A549 (cell line): Measurements from ENCODE around the gene UTP3. TPM values are rescaled to one million over a fixed set of nuclear protein-coding genes. Genes with fewer than 3 reads are reported as not detected.
"Not testable (repeated sequence)": the region's sequence is repeated elsewhere in the genome, so short reads cannot be mapped to it uniquely, and the experiment has no call there.

Source experiments
- ATAC-seq, 2 experiments: fragments of 200-7000 bp in 1 of 2; fragments of >200 bp in 1 of 2; cut with Nextera tagmentation in 1 of 2; cut with Tn5 transposase in 1 of 2; 3 replicates each; pipeline versions ENCODE4 v1.8.0 to v1.9.1; 2018 to 2020; ENCODE audit warnings: mild to moderate bottlenecking in 1 of 2, moderate library complexity in 1 of 2
- CTCF ChIA-PET: fragments of 300-600 bp; sonication (Branson Sonifier 250); formaldehyde crosslinking; extraction: SDS; loops from one replicate; lab custom pipeline; 2021; ENCODE audit warnings: antibody characterized with exemption, inconsistent platforms; lab: Yijun Ruan, JAX
- POLR2A ChIA-PET: fragments of 350-600 bp; formaldehyde crosslinking; extraction: SDS; loops from one replicate; lab custom pipeline; 2021; ENCODE audit warnings: antibody characterized with exemption, inconsistent platforms; lab: Yijun Ruan, JAX
- DNase-seq, 2 experiments: peaks; one replicate each; pipeline versions ENCODE4 v3.0.0 to v3.0.0-alpha.2; 2011 to 2016; ENCODE audit warnings: low read depth in 1 of 2, low spot score in 1 of 2
- FAIRE-seq: peaks from 2 replicates; lab custom pipeline; 2011; peaks lifted over from hg19 to GRCh38; lab: Jason Lieb, UNC
- H3K27ac ChIP-seq, 2 experiments: fragments of >200 bp; sonication (Bioruptor Twin); formaldehyde crosslinking; 3 replicates each; pipeline ENCODE4 v1.5.1; 2016 to 2017
- H3K4me1 ChIP-seq: fragments of >200 bp; sonication (Bioruptor Twin); formaldehyde crosslinking; 3 replicates; pipeline ENCODE4 v1.6.1; 2016
- H3K4me2 ChIP-seq: fragments of >200 bp; sonication (Bioruptor Twin); formaldehyde crosslinking; 3 replicates; pipeline ENCODE4 v1.6.1; 2016
- H3K4me3 ChIP-seq: fragments of >200 bp; sonication (Bioruptor Twin); formaldehyde crosslinking; 3 replicates; pipeline ENCODE4 v1.5.1; 2016
- H3K9me3 ChIP-seq: fragments of >200 bp; sonication (Bioruptor Twin); formaldehyde crosslinking; 3 replicates; pipeline ENCODE4 v1.6.1; 2016
- BHLHE40 ChIP-seq: IDR thresholded peaks from 2 replicates; pipeline ENCODE4 v1.6.1; 2012; ENCODE audit warnings: low read depth, low read length, inconsistent platforms
- CBX2 ChIP-seq: fragments of 200-600 bp; sonication (generic); IDR thresholded peaks from 2 replicates; pipeline ENCODE4 v1.6.1; 2016; ENCODE audit warnings: low read depth, mild to moderate bottlenecking, borderline replicate concordance
- CEBPB ChIP-seq, 2 experiments: fragments of >200 bp in 1 of 2; sonication (Bioruptor Twin) in 1 of 2; formaldehyde crosslinking in 1 of 2; IDR thresholded peaks; 2 replicates each; pipeline ENCODE4 v1.6.1; 2012 to 2016
- CHD4 ChIP-seq: fragments of 200-600 bp; sonication (generic); IDR thresholded peaks from 2 replicates; pipeline ENCODE4 v1.6.1; 2016; ENCODE audit warnings: antibody characterized with exemption, mild to moderate bottlenecking, borderline replicate concordance
- ESRRA ChIP-seq: fragments of 150-350 bp; IDR thresholded peaks from 2 replicates; pipeline ENCODE4 v1.6.1; 2014; ENCODE audit warnings: mild to moderate bottlenecking, low read length, borderline replicate concordance
- FOSB ChIP-seq: fragments of 250-450 bp; sonication (Bioruptor Pico); IDR thresholded peaks from 2 replicates; pipeline ENCODE4 v1.5.0; 2020; ENCODE audit warnings: mild to moderate bottlenecking, moderate library complexity
- HDAC2 ChIP-seq: fragments of 200-600 bp; sonication (generic); IDR thresholded peaks from 2 replicates; pipeline ENCODE4 v1.6.1; 2016
- HEYL ChIP-seq: fragments of 250-450 bp; sonication (Bioruptor Pico); IDR thresholded peaks from 2 replicates; pipeline ENCODE4 v1.8.0; 2021; ENCODE audit warnings: mild to moderate bottlenecking, moderate library complexity
- HOXA7 ChIP-seq: fragments of 250-450 bp; sonication (Bioruptor Pico); IDR thresholded peaks from 2 replicates; pipeline ENCODE4 v1.5.0; 2020; ENCODE audit warnings: mild to moderate bottlenecking, moderate library complexity
- HOXB13 ChIP-seq: fragments of 250-450 bp; sonication (Bioruptor Pico); IDR thresholded peaks from 2 replicates; pipeline ENCODE4 v1.5.0; 2020; ENCODE audit warnings: low read depth, mild to moderate bottlenecking, moderate library complexity
- HOXB5 ChIP-seq: fragments of 250-450 bp; sonication (Bioruptor Pico); IDR thresholded peaks from 2 replicates; pipeline ENCODE4 v1.5.0; 2020; ENCODE audit warnings: mild to moderate bottlenecking, moderate library complexity
- JUN ChIP-seq, 2 experiments: fragments of >200 bp; sonication (Bioruptor Twin); formaldehyde crosslinking; IDR thresholded peaks; 2 replicates in 1 of 2; 3 replicates in 1 of 2; pipeline ENCODE4 v1.6.1; 2016 to 2017
- KDM5A ChIP-seq: fragments of 200-600 bp; sonication (generic); IDR thresholded peaks from 2 replicates; pipeline ENCODE4 v1.6.1; 2016; ENCODE audit warnings: antibody characterized with exemption, mild to moderate bottlenecking
- MAFK ChIP-seq: fragments of 450-650 bp; IDR thresholded peaks from 2 replicates; pipeline ENCODE4 v1.6.1; 2014; ENCODE audit not compliant: partially characterized antibody
- NR3C1 ChIP-seq: fragments of >200 bp; sonication (Bioruptor Twin); formaldehyde crosslinking; IDR thresholded peaks from 3 replicates; pipeline ENCODE4 v1.6.1; 2017
- POLR2A ChIP-seq: IDR thresholded peaks from 2 replicates; pipeline ENCODE4 v1.6.1; 2012; ENCODE audit warnings: mild to moderate bottlenecking, low read length
- RAD21 ChIP-seq, 2 experiments: fragments of >200 bp in 1 of 2; sonication (Bioruptor Twin) in 1 of 2; formaldehyde crosslinking in 1 of 2; IDR thresholded peaks in 1 of 2; conservative IDR thresholded peaks in 1 of 2; 2 replicates in 1 of 2; 3 replicates in 1 of 2; pipeline ENCODE4 v1.6.1; 2012 to 2018; ENCODE audit warnings: inconsistent platforms in 1 of 2
- RCOR1 ChIP-seq: fragments of 150-350 bp; IDR thresholded peaks from 2 replicates; pipeline ENCODE4 v1.6.1; 2014; ENCODE audit warnings: antibody characterized with exemption, low read length, low read depth
- TFCP2L1 ChIP-seq: fragments of 250-450 bp; sonication (Bioruptor Pico); IDR thresholded peaks from 2 replicates; pipeline ENCODE4 v1.5.0; 2021; ENCODE audit warnings: mild to moderate bottlenecking
- TP53 ChIP-seq: fragments of 250-450 bp; sonication (Bioruptor Pico); IDR thresholded peaks from 2 replicates; pipeline ENCODE4 v1.5.0; 2021; ENCODE audit warnings: mild to moderate bottlenecking, moderate library complexity
- ZC3H11A ChIP-seq: fragments of 450-650 bp; IDR thresholded peaks from 2 replicates; pipeline ENCODE4 v1.6.1; 2014; ENCODE audit warnings: antibody characterized with exemption, mild to moderate bottlenecking
- ZFP36 ChIP-seq: fragments of 450-650 bp; IDR thresholded peaks from 2 replicates; pipeline ENCODE4 v1.6.1; 2014; ENCODE audit warnings: borderline replicate concordance; ENCODE audit not compliant: partially characterized antibody
- ZNF302 ChIP-seq: fragments of 250-450 bp; sonication (Bioruptor Pico); IDR thresholded peaks from 2 replicates; pipeline ENCODE4 v1.9.0; 2021; ENCODE audit warnings: inconsistent platforms, mild to moderate bottlenecking, moderate library complexity
- ZSCAN20 ChIP-seq: fragments of 250-450 bp; sonication (Bioruptor Pico); IDR thresholded peaks from 2 replicates; pipeline ENCODE4 v1.8.0; 2022; ENCODE audit warnings: mild to moderate bottlenecking, moderate library complexity
- WGBS: methylation state at CpG from one replicate; pipeline ENCODE4 v1.1.6; 2017; ENCODE audit errors: missing lambda C conversion rate; 5-methylcytosine and 5-hydroxymethylcytosine counted together
- polyA plus RNA-seq, 4 experiments: library from polyadenylated mRNA; depleted of rRNA in 3 of 4; stranded (reverse); fragments of >200 nt; fragmentation: RNase III in 1 of 4; extraction: RNeasy Plus Mini Kit Qiagen cat#74134 plus additional on column Dnase treatment in 1 of 4; gene quantifications; 2 replicates in 3 of 4; 3 replicates in 1 of 4; pipeline ENCODE4 v1.2.3, GENCODE V29; 2011 to 2017
- TF ChIP-seq, protein P1 (sequence below): fragments of 450-650 bp; IDR thresholded peaks from 2 replicates; pipeline ENCODE4 v1.6.1; 2014; ENCODE audit warnings: antibody characterized with exemption
- TF ChIP-seq, protein P2 (sequence below): fragments of 250-450 bp; sonication (Bioruptor Pico); IDR thresholded peaks from 2 replicates; pipeline ENCODE4 v1.5.0; 2020; ENCODE audit warnings: low read depth, mild to moderate bottlenecking, moderate library complexity
- TF ChIP-seq, protein P3 (sequence below): fragments of >200 bp; sonication (Bioruptor Twin); formaldehyde crosslinking; IDR thresholded peaks from 3 replicates; pipeline ENCODE4 v1.5.1; 2016
- TF ChIP-seq, protein P4 (sequence below): fragments of 250-450 bp; sonication (Bioruptor Pico); IDR thresholded peaks from 2 replicates; pipeline ENCODE4 v1.5.0; 2021; ENCODE audit warnings: mild to moderate bottlenecking, moderate library complexity, borderline replicate concordance
- TF ChIP-seq, protein P5 (sequence below): fragments of >200 bp; sonication (Bioruptor Twin); formaldehyde crosslinking; IDR thresholded peaks from 3 replicates; pipeline ENCODE4 v1.6.1; 2016

The UTP3 gene
- polyA plus RNA-seq, 2 of the 4 experiments (the other 2 are of a cell fraction): 24.8 to 44.6 TPM

DNA sequence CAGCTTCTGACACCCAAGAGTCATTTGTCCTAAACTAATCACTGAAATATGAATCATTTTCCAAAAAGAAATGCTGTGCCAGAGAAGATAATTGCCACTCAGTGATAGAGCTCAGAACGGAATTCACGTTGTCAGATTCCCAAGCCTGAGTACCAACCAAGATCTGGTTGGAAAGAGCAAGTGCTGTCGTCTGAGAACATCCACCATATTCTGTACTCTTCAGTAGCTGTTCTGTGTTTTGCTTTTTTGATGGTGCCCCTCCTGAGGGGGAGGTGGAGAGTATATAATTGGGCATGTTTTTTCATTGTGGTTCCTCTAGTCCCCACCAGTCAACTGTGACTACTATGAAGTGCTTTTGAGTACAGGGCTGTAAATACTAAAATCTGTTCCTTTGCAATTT lies 46.6 kb downstream of the UTP3 start:
- POLR2A ChIA-PET: interaction anchor here (0.6 to 1.6 kb wide), 2 partner anchors 30 to 46 kb away, joined by 3 to 8 read pairs; no protein-coding TSS in a partner anchor
- peak overlapping the region; percentile 25; the same call in 2 of the 3 replicates for H3K4me3 ChIP-seq
- TF ChIP-seq FOSB: no peak
- TF ChIP-seq, protein P1, sequence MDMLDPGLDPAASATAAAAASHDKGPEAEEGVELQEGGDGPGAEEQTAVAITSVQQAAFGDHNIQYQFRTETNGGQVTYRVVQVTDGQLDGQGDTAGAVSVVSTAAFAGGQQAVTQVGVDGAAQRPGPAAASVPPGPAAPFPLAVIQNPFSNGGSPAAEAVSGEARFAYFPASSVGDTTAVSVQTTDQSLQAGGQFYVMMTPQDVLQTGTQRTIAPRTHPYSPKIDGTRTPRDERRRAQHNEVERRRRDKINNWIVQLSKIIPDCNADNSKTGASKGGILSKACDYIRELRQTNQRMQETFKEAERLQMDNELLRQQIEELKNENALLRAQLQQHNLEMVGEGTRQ: no peak
- TF ChIP-seq POLR2A: no peak
- TF ChIP-seq, protein P2, sequence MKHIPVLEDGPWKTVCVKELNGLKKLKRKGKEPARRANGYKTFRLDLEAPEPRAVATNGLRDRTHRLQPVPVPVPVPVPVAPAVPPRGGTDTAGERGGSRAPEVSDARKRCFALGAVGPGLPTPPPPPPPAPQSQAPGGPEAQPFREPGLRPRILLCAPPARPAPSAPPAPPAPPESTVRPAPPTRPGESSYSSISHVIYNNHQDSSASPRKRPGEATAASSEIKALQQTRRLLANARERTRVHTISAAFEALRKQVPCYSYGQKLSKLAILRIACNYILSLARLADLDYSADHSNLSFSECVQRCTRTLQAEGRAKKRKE (CRISPR knock-in tag): no peak
- no peak for TF ChIP-seq HEYL (CRISPR knock-in tag)
- TF ChIP-seq ZNF302 (CRISPR knock-in tag): no peak
- TF ChIP-seq TP53 (CRISPR knock-in tag): no peak
- TF ChIP-seq CEBPB (IDR thresholded peaks at IDR 0.05): no peak
- no peak for TF ChIP-seq TFCP2L1 (CRISPR knock-in tag)
- TF ChIP-seq MAFK: no peak
- TF ChIP-seq KDM5A: no peak
- no peak for TF ChIP-seq HOXB5 (CRISPR knock-in tag)
- no peak for TF ChIP-seq HDAC2
- no peak for TF ChIP-seq ZFP36
- TF ChIP-seq BHLHE40: no peak
- TF ChIP-seq NR3C1: no peak
- TF ChIP-seq RCOR1: no peak
- TF ChIP-seq, all 56 proteins: peak for 0
- peak overlapping the region; percentile 81 for H3K4me2 ChIP-seq
- H3K27ac ChIP-seq: peak overlapping the region; percentile 13 to 78; a peak in 4 of 6 replicates
- WGBS: 70% methylated on average over 3 of the region's 3 CpGs
- H3K4me1 ChIP-seq: peaks cover 27% of the 10 kb centered on the region
- DNase-seq (no peak), ATAC-seq (peak; percentile 62 to 63; a peak in 5 of 6 replicates), FAIRE-seq (no peak)
- CTCF ChIA-PET: interaction anchor here (0.7 to 1.4 kb wide), 4 partner anchors 9 to 16 kb away, joined by 3 to 4 read pairs (median 3); no protein-coding TSS in a partner anchor
- H3K9me3 ChIP-seq: no peaks in the 10 kb centered on the region

DNA sequence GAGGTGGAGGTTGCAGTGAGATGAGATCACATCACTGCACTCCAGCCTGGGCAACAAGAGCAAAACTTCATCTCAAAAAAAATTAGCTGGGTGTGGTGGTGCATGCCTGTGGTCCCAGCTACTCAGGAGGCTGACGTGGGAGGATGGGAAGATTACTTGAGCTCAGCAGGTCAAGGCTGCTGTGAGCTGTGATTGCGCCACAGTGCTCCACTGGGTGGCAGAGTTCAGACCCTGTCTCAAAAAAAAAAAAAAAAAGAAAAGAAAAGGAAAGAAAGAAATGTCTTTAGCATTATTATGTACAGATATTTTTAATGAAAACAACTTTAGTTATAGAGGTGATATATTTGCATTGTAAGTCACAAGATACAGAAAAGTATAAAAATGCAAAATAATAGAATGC lies 47.6 kb downstream of the UTP3 start:
- POLR2A ChIA-PET, H3K27ac ChIP-seq, H3K4me3 ChIP-seq, FAIRE-seq, H3K4me2 ChIP-seq, H3K9me3 ChIP-seq: not testable (repeated sequence)
- TF ChIP-seq CEBPB (IDR thresholded peaks at IDR 0.05): peak; percentile 43 to 80; a peak in 3 of 4 replicates
- 0 out of 5 replicates have a peak, but pooled peaks of 1 of the 2 experiments have one; percentile 2 for TF ChIP-seq RAD21 (conservative IDR thresholded peaks at IDR 0.05 in 1 of 2, IDR thresholded peaks at IDR 0.05 in 1 of 2)
- TF ChIP-seq, protein P3, sequence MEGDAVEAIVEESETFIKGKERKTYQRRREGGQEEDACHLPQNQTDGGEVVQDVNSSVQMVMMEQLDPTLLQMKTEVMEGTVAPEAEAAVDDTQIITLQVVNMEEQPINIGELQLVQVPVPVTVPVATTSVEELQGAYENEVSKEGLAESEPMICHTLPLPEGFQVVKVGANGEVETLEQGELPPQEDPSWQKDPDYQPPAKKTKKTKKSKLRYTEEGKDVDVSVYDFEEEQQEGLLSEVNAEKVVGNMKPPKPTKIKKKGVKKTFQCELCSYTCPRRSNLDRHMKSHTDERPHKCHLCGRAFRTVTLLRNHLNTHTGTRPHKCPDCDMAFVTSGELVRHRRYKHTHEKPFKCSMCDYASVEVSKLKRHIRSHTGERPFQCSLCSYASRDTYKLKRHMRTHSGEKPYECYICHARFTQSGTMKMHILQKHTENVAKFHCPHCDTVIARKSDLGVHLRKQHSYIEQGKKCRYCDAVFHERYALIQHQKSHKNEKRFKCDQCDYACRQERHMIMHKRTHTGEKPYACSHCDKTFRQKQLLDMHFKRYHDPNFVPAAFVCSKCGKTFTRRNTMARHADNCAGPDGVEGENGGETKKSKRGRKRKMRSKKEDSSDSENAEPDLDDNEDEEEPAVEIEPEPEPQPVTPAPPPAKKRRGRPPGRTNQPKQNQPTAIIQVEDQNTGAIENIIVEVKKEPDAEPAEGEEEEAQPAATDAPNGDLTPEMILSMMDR: peak; percentile 21; the same call in 2 of the 3 replicates
- peak in 1 of 2 experiments; percentile 75; a peak in 2 of 6 replicates for ATAC-seq
- H3K4me1 ChIP-seq: peaks cover 27% of the 10 kb centered on the region
- CTCF ChIA-PET: interaction anchor here (0.9 to 1.2 kb wide), 3 partner anchors 10 to 25 kb away, joined by 3 to 4 read pairs (median 3); no protein-coding TSS in a partner anchor
- DNase-seq: peak in 1 of 2 experiments; percentile 39
- 56% methylated on average over 2 of the region's 2 CpGs for WGBS

DNA sequence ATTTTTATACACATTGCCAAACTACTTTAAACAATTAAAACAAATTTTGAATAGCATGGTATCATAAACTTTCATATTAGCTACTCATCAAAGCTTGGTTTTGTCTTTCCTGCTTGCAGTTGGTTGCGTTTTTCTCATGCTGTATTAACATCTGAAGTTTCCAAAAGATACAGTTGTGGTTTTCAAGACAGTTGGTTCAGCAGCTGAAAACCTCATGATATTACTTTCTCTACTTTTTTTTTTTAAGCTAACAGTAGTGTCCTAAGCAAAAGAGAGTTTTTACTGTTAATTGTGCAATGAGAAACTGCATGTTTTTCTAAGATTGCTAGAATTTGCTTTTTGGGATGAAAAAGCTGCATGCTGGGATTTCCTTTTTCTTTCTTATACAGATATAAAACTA lies 48.7 kb downstream of the UTP3 start:
- POLR2A ChIA-PET: no interaction called here
- DNase-seq (no peak), FAIRE-seq (no peak), ATAC-seq (no peak)
- CTCF ChIA-PET: interaction anchor here (0.6 to 1.2 kb wide), 3 partner anchors 9 to 93 kb away, joined by 3 read pairs; no protein-coding TSS in a partner anchor
- 88% methylated on average over 1 of the region's 1 CpG for WGBS
- H3K9me3 ChIP-seq: no peaks in the 10 kb centered on the region
- no peak overlapping the region for H3K27ac ChIP-seq
- H3K4me1 ChIP-seq: peaks cover 30% of the 10 kb centered on the region
- no peak overlapping the region for H3K4me2 ChIP-seq
- H3K4me3 ChIP-seq: no peak overlapping the region
- no peak for TF ChIP-seq HOXB13 (CRISPR knock-in tag)
- TF ChIP-seq ZC3H11A: no peak
- TF ChIP-seq, protein P4, sequence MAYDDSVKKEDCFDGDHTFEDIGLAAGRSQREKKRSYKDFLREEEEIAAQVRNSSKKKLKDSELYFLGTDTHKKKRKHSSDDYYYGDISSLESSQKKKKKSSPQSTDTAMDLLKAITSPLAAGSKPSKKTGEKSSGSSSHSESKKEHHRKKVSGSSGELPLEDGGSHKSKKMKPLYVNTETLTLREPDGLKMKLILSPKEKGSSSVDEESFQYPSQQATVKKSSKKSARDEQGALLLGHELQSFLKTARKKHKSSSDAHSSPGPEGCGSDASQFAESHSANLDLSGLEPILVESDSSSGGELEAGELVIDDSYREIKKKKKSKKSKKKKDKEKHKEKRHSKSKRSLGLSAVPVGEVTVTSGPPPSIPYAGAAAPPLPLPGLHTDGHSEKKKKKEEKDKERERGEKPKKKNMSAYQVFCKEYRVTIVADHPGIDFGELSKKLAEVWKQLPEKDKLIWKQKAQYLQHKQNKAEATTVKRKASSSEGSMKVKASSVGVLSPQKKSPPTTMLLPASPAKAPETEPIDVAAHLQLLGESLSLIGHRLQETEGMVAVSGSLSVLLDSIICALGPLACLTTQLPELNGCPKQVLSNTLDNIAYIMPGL (CRISPR knock-in tag): no peak
- TF ChIP-seq ESRRA: no peak
- TF ChIP-seq ZNF302 (CRISPR knock-in tag): no peak
- TF ChIP-seq HOXA7 (CRISPR knock-in tag): no peak
- TF ChIP-seq JUN (IDR thresholded peaks at IDR 0.05): no peak
- no peak for TF ChIP-seq CBX2
- no peak for TF ChIP-seq KDM5A
- TF ChIP-seq NR3C1: no peak
- no peak for TF ChIP-seq ZSCAN20 (CRISPR knock-in tag)
- TF ChIP-seq TFCP2L1 (CRISPR knock-in tag): no peak
- no peak for TF ChIP-seq CHD4
- TF ChIP-seq HEYL (CRISPR knock-in tag): no peak
- TF ChIP-seq, protein P5, sequence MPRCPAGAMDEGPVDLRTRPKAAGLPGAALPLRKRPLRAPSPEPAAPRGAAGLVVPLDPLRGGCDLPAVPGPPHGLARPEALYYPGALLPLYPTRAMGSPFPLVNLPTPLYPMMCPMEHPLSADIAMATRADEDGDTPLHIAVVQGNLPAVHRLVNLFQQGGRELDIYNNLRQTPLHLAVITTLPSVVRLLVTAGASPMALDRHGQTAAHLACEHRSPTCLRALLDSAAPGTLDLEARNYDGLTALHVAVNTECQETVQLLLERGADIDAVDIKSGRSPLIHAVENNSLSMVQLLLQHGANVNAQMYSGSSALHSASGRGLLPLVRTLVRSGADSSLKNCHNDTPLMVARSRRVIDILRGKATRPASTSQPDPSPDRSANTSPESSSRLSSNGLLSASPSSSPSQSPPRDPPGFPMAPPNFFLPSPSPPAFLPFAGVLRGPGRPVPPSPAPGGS: no peak
